GM08714 (cell line): ENCODE measurements around the gene PCBD1.
"Not testable (repeated sequence)": the region's sequence is repeated elsewhere in the genome, so short reads cannot be mapped to it uniquely, and the experiment has no call there.

ENCODE experiments used
- H3K4me3 ChIP-seq: fragments of 200-500 bp; sonication (Bioruptor generic); 2 replicates; pipeline ENCODE4 v1.5.1; 2014; ENCODE audit warnings: mild to moderate bottlenecking, low read length, inconsistent platforms
- ZNF274 ChIP-seq: IDR thresholded peaks from 2 replicates; pipeline ENCODE4 v1.6.1; 2012; ENCODE audit warnings: mild to moderate bottlenecking, low read depth, low read length

PCBD1 gene

GRCh38 chr10:70880077-70880534 is 8.3 kb downstream of the PCBD1 start:
- no peak overlapping the region for H3K4me3 ChIP-seq
- no peak for TF ChIP-seq ZNF274

- no peak for TF ChIP-seq ZNF274
- H3K4me3 ChIP-seq = no peak overlapping the region
Measured at GRCh38 chr10:70879207-70879606, 9.2 kb downstream of the PCBD1 start.

GRCh38 chr10:70874061-70874460 is 14.3 kb downstream of the PCBD1 start:
- no peak for TF ChIP-seq ZNF274
- H3K4me3 ChIP-seq = no peak overlapping the region

- TF ChIP-seq ZNF274 = no peak
- no peak overlapping the region for H3K4me3 ChIP-seq
Measured at GRCh38 chr10:70872291-70872690, 16.1 kb downstream of the PCBD1 start.

- H3K4me3 ChIP-seq = no peak overlapping the region
- no peak for TF ChIP-seq ZNF274
Measured at GRCh38 chr10:70866424-70866823, 21.9 kb downstream of the PCBD1 start.

- H3K4me3 ChIP-seq = no peak overlapping the region
- TF ChIP-seq ZNF274 = no peak
Measured at GRCh38 chr10:70864935-70865334, 23.4 kb downstream of the PCBD1 start.

- H3K4me3 ChIP-seq = no peak overlapping the region
- no peak for TF ChIP-seq ZNF274
Measured at GRCh38 chr10:70863470-70864160, 24.8 kb downstream of the PCBD1 start.

- H3K4me3 ChIP-seq = not testable (repeated sequence)
Measured at GRCh38 chr10:70861495-70862197, 26.7 kb downstream of the PCBD1 start.

- H3K4me3 ChIP-seq = no peak overlapping the region
- no peak for TF ChIP-seq ZNF274
Measured at GRCh38 chr10:70858759-70859158, 29.6 kb downstream of the PCBD1 start.

- no peak for TF ChIP-seq ZNF274
- H3K4me3 ChIP-seq = no peak overlapping the region; the same call in 1 of the 2 replicates
Measured at GRCh38 chr10:70856454-70856853, 31.9 kb downstream of the PCBD1 start.

- no peak overlapping the region for H3K4me3 ChIP-seq
- no peak for TF ChIP-seq ZNF274
Measured at GRCh38 chr10:70853457-70853856, 34.9 kb downstream of the PCBD1 start.

GRCh38 chr10:70853038-70853437 is 35.3 kb downstream of the PCBD1 start:
- H3K4me3 ChIP-seq = no peak overlapping the region
- TF ChIP-seq ZNF274 = no peak

- TF ChIP-seq ZNF274 = no peak
- H3K4me3 ChIP-seq = no peak overlapping the region
Measured at GRCh38 chr10:70851597-70852475, 36.5 kb downstream of the PCBD1 start.

GRCh38 chr10:70850097-70850496 is 38.3 kb downstream of the PCBD1 start:
- no peak overlapping the region for H3K4me3 ChIP-seq
- TF ChIP-seq ZNF274 = no peak

GRCh38 chr10:70849582-70850016 is 38.8 kb downstream of the PCBD1 start:
- no peak overlapping the region for H3K4me3 ChIP-seq
- TF ChIP-seq ZNF274 = no peak
